SH-SY5Y (cell line): ENCODE data around the gene ZBTB47.

ENCODE experiments used
- GATA2 ChIP-seq: IDR thresholded peaks from 2 replicates; pipeline ENCODE4 v1.6.1; 2011; ENCODE audit warnings: mild to moderate bottlenecking, low read depth, low read length
- GATA3 ChIP-seq: IDR thresholded peaks from 2 replicates; pipeline ENCODE4 v1.6.1; 2011; ENCODE audit warnings: low read depth, mild to moderate bottlenecking, low read length, moderate library complexity

- no peak for TF ChIP-seq GATA2
- no peak for TF ChIP-seq GATA3
These were observed 44.0 kb downstream of the ZBTB47 start for GRCh38 chr3:42697289-42698051.
